K562 (cell line): ENCODE results near the gene SYDE1. TPM values are rescaled to one million over a fixed set of nuclear protein-coding genes. Genes with fewer than 3 reads are reported as not detected.

Experiments used
- ATAC-seq: fragments of 200-7000 bp; cut with Tn5 transposase; 3 replicates; pipeline ENCODE4 v1.9.1; 2020; ENCODE audit warnings: moderate library complexity
- BruUV-seq: library from RNA; stranded (reverse); fragments of 400-500 nt; replicated peaks from 2 replicates; lab custom pipeline; 2021; lab: Mats Ljungman, UMichigan
- CTCF ChIA-PET: fragments of 300-600 bp; formaldehyde crosslinking; extraction: SDS; loops from one replicate; lab custom pipeline; 2021; ENCODE audit warnings: low intra/inter-chr PET ratio; lab: Yijun Ruan, JAX
- POLR2A ChIA-PET: fragments of 300-600, 350-650 bp; sonication (Branson Sonifier 250); formaldehyde crosslinking; extraction: SDS; loops from one replicate; lab custom pipeline; 2021; ENCODE audit warnings: antibody characterized with exemption, inconsistent platforms; lab: Yijun Ruan, JAX
- DNase-seq, 4 experiments: peaks; one replicate each; pipeline versions ENCODE4 v3.0.0 to v3.0.0-alpha.2; 2011 to 2018; ENCODE audit warnings: low spot score in 3 of 4, mixed read lengths in 3 of 4; ENCODE audit errors: extremely low read depth in 1 of 4
- FAIRE-seq: peaks from 2 replicates; lab custom pipeline; 2011; peaks lifted over from hg19 to GRCh38; lab: Jason Lieb, UNC
- H2AFZ ChIP-seq: 2 replicates; pipeline ENCODE4 v1.6.0; 2011; ENCODE audit warnings: low read depth, low read length, control low read depth, inconsistent platforms
- H3K27ac ChIP-seq: fragments of 200-600 bp; 3 replicates; pipeline ENCODE4 v1.8.0; 2011; ENCODE audit warnings: low read depth, mild to moderate bottlenecking, control low read depth, inconsistent platforms, low read length, moderate library complexity, mixed read lengths; ENCODE audit errors: extremely low read depth
- H3K27me3 ChIP-seq, 2 experiments: fragments of 300-600 bp in 1 of 2; 2 replicates in 1 of 2; 3 replicates in 1 of 2; pipeline versions ENCODE4 v1.6.0 to v1.8.0; 2011; ENCODE audit warnings: inconsistent platforms in 2 of 2, low read length in 2 of 2, mild to moderate bottlenecking in 1 of 2, mixed read lengths in 1 of 2, moderate library complexity in 1 of 2; ENCODE audit not compliant: control insufficient read depth in 2 of 2, insufficient read depth in 2 of 2
- H3K36me3 ChIP-seq: fragments of 300-600 bp; 3 replicates; pipeline ENCODE4 v1.8.0; 2011; ENCODE audit warnings: mild to moderate bottlenecking, low read length, inconsistent platforms; ENCODE audit not compliant: control insufficient read depth, insufficient read depth
- H3K4me1 ChIP-seq, 2 experiments: fragments of 200-600 bp in 1 of 2; replicated peaks in 1 of 2; 2 replicates in 1 of 2; 3 replicates in 1 of 2; pipeline versions ENCODE4 v1.5.1 to v1.8.0; 2011; ENCODE audit warnings: inconsistent platforms in 2 of 2, low read length in 2 of 2, mild to moderate bottlenecking in 1 of 2, mixed read lengths in 1 of 2, moderate library complexity in 1 of 2; ENCODE audit not compliant: control insufficient read depth in 2 of 2, insufficient read depth in 2 of 2
- H3K4me2 ChIP-seq: 2 replicates; pipeline ENCODE4 v1.6.1; 2011; ENCODE audit warnings: low read length, control low read depth, inconsistent platforms, mixed read lengths; ENCODE audit not compliant: insufficient read depth
- H3K4me3 ChIP-seq: fragments of 200-600 bp; sonication (generic), shearing (Covaris generic); 2 replicates; pipeline ENCODE4 v1.5.1; 2016; ENCODE audit warnings: control low read depth, inconsistent platforms
- H3K79me2 ChIP-seq: fragments of 200-600 bp; 3 replicates; pipeline ENCODE4 v1.8.0; 2011; ENCODE audit warnings: low read length, inconsistent platforms; ENCODE audit not compliant: control insufficient read depth, insufficient read depth
- H3K9ac ChIP-seq, 2 experiments: 2 replicates each; pipeline versions ENCODE4 v1.6.0 to v1.6.1; 2011; ENCODE audit warnings: low read depth in 2 of 2, low read length in 2 of 2, control low read depth in 1 of 2, inconsistent platforms in 1 of 2, mild to moderate bottlenecking in 1 of 2, mixed read lengths in 1 of 2; ENCODE audit not compliant: insufficient read depth in 1 of 2
- H3K9me1 ChIP-seq: one replicate; pipeline ENCODE4 v1.6.0; 2011; ENCODE audit warnings: inconsistent platforms, mild to moderate bottlenecking, low read length, moderate library complexity; ENCODE audit not compliant: control insufficient read depth, insufficient read depth
- H3K9me3 ChIP-seq: replicated peaks from 2 replicates; pipeline ENCODE4 v1.5.1; 2011; ENCODE audit warnings: low read depth, low read length, inconsistent platforms; ENCODE audit not compliant: control insufficient read depth, insufficient read depth
- H4K20me1 ChIP-seq: replicated peaks from 2 replicates; pipeline ENCODE4 v1.6.1; 2011; ENCODE audit warnings: low read length, inconsistent platforms, mixed read lengths; ENCODE audit not compliant: control insufficient read depth, insufficient read depth
- E4F1 ChIP-seq: fragments of 250-450 bp; sonication (Bioruptor Pico); IDR thresholded peaks from 2 replicates; pipeline ENCODE4 v1.5.0; 2021; ENCODE audit warnings: mild to moderate bottlenecking, borderline replicate concordance
- PHTF2 ChIP-seq: fragments of 250-450 bp; sonication (Bioruptor Pico); IDR thresholded peaks from 2 replicates; pipeline ENCODE4 v1.5.0; 2021; ENCODE audit warnings: mild to moderate bottlenecking
- SREBF2 ChIP-seq: sonication (generic); formaldehyde crosslinking; IDR thresholded peaks from 2 replicates; pipeline ENCODE4 v1.4.0; 2020; ENCODE audit warnings: mild to moderate bottlenecking, missing genetic modification reagents
- SUPT5H ChIP-seq: fragments of 450-650 bp; IDR thresholded peaks from 2 replicates; pipeline ENCODE4 v1.6.1; 2016
- TRIM24 ChIP-seq, 2 experiments: fragments of 450-650 bp; IDR thresholded peaks; 2 replicates each; pipeline ENCODE4 v1.6.1; 2016
- ZNF197 ChIP-seq: fragments of 200-800 bp; sonication (Bioruptor generic); IDR thresholded peaks from 2 replicates; pipeline ENCODE4 v1.6.1; 2016; ENCODE audit warnings: low read depth, missing genetic modification characterization, missing compliant biosample characterization
- WGBS: fragments of 100-300 bp; shearing (Covaris generic); methylation state at CpG from one replicate; pipeline ENCODE4 v1.1.6; 2016; ENCODE audit warnings: low coverage, mixed read lengths; ENCODE audit not compliant: insufficient coverage; ENCODE audit errors: missing lambda C conversion rate; 5-methylcytosine and 5-hydroxymethylcytosine counted together
- in situ Hi-C: fragments of 300-500 bp; cut with MboI; formaldehyde crosslinking; loops from 4 replicates; pipeline ENCODE4 v1.15.0; 2018; ENCODE audit warnings: inconsistent platforms, mixed read lengths
- intact Hi-C: fragments of 100-400 bp; cut with micrococcal nuclease; formaldehyde crosslinking; loops from 2 replicates; pipeline ENCODE4 v1.14.2; 2022
- polyA plus RNA-seq, 8 experiments: library from polyadenylated mRNA; depleted of rRNA in 4 of 8; stranded (reverse) in 5 of 8; unstranded in 3 of 8; fragments of >200 nt; fragmentation: Nextera tagmentation in 2 of 8; fragmentation: Illumina TruSeq in 1 of 8; extraction: Ambion mirVana in 2 of 8; extraction: Trizol in 1 of 8; gene quantifications; 2 replicates each; pipeline versions ENCODE4 v1.2.1 to v1.2.3, GENCODE V29; 2011 to 2014; ENCODE audit warnings: inconsistent platforms in 1 of 8, missing spikeins in 1 of 8
- total RNA-seq, 7 experiments: library from RNA; depleted of rRNA in 6 of 7; stranded (reverse); fragments of >200 nt in 6 of 7; fragmentation: Illumina TruSeq in 2 of 7; extraction: Trizol in 2 of 7; gene quantifications; 2 replicates each; pipeline versions ENCODE4 v1.2.1 to v1.2.3, GENCODE V29; 2011 to 2021; ENCODE audit warnings: low replicate concordance in 1 of 7

The SYDE1 gene
- total and polyA plus RNA-seq, 9 of the 15 experiments (the other 6 are each of a cell fraction or from before 2014, with no cell fraction given) = 0.04 TPM; not detected in 8

DNA sequence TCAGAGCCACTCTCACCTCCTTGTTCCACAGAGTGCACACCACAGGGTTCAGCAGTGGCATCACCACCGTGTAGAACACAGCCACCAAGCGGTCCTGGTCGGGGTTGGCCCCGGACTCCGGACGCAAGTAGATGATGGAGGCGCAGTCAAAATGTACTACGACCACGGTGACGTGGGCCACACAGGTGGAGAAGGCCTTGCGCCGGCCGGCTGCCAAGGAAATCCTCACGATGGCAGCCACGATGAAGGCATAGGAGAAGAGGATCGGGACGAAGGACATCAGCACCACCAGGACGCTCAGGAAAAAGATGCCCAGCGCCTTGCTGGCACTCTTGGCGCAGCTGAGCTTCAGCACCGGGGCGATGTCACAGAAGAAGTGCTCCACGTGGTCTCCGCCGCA, 33.9 kb downstream of the SYDE1 start:
- no peak for ATAC-seq
- intact Hi-C loops = no loop called here
- TF ChIP-seq SREBF2 (CRISPR knock-in tag) = no peak
- no peak for TF ChIP-seq PHTF2 (CRISPR knock-in tag)
- no peak for TF ChIP-seq E4F1 (CRISPR knock-in tag)
- TF ChIP-seq ZNF197 (CRISPR knock-in tag) = no peak
- TF ChIP-seq TRIM24 (IDR thresholded peaks at IDR 0.05) = no peak
- no peak for TF ChIP-seq SUPT5H
- ChIA-PET POLR2A (no interaction called here), CTCF (no interaction called here)
- H3K9me1 ChIP-seq = no peaks in the 10 kb centered on the region
- H4K20me1 ChIP-seq = no peaks in the 10 kb centered on the region
- H3K9me3 ChIP-seq = no peaks in the 10 kb centered on the region
- no peak overlapping the region for H2AFZ ChIP-seq
- peak overlapping the region in 1 of 2 experiments; percentile 27; a peak in 1 of 4 replicates for H3K9ac ChIP-seq
- no peak for FAIRE-seq
- no peak overlapping the region for H3K4me3 ChIP-seq
- no peak overlapping the region for H3K27ac ChIP-seq
- peaks cover 18 to 29% of the 10 kb centered on the region in 2 experiments; a peak in 4 of 5 replicates for H3K27me3 ChIP-seq
- no peaks in the 10 kb centered on the region for H3K36me3 ChIP-seq
- H3K4me1 ChIP-seq = no peaks in the 10 kb centered on the region
- in situ Hi-C loops = no loop called here
- H3K79me2 ChIP-seq = no peaks in the 10 kb centered on the region
- no peak for DNase-seq
- WGBS = under 1% methylated on average over 24 of the region's 25 CpGs
- no TSS peak for BruUV-seq
- no peak overlapping the region for H3K4me2 ChIP-seq
